Measurements from ENCODE around the gene ZDHHC22.

Gene ZDHHC22

DNA sequence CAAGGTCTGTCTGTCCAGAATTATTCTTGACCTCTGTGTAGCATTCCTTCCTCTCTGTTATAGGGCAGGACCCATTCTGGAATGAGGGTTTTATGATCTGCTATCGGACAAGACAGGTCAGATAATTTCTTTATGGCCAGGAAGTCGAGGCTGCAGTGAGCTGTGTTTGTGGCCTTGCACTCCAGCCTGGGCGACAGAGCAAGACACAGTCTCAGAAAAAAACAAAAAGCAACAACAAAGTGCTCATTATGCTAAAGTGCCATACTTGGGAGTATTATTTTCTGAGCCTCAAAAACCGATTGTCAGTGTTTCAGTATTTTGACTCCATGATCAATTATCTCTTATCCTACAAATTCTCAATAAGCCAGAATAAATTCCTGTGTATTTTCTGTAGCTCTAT, 39.4 kb downstream of the ZDHHC22 start:
- no peak for DNase-seq

GRCh38 chr14:77100961-77101360, 40.6 kb downstream of the ZDHHC22 start:
- no peak for DNase-seq

DNA sequence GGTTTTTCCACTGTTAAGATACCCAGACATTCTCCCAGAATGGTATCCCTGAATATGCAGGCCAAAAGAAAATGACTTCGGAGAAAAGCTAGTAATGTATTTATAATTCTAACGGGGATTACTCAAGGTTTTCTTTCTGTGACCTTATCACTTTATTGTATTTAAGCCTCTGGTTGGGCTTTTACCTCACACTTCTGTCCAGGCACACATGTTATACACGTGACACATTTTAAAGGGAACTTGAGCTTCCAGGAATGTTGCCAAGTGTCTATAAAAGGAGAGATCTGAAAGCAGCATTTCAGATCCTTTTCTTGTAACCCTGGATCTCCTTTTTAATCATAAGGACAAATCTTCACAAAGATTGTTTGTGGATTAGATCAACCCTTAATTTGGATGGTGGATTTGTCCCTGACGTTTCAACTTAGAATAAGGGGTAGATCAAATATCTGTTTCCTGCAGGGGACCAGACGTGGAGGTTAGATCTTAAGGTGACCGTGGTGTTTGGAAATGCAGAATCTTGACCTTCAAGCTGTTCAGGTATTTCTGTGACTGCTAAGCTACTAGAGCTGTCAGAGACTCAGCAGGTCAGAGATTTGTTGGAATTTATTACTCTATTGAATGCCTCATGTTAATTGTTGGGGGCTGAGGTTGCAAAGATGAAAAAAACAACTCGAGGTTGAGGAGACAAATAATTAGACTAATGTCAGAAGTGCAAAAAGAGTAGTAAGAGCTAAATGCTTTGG, 42.0 kb downstream of the ZDHHC22 start:
- no peak for DNase-seq

- DNase-seq = peak; percentile 19
Measured at GRCh38 chr14:77098529-77099353, 42.9 kb downstream of the ZDHHC22 start.

GRCh38 chr14:77097700-77098528, 43.7 kb downstream of the ZDHHC22 start, which contains the start of gene CIPC:
TSS of gene CIPC (plus strand) at chr14:77098258. CDS start at chr14:77105709, 7,451 bp downstream.
- peak; percentile 100 for DNase-seq

DNA sequence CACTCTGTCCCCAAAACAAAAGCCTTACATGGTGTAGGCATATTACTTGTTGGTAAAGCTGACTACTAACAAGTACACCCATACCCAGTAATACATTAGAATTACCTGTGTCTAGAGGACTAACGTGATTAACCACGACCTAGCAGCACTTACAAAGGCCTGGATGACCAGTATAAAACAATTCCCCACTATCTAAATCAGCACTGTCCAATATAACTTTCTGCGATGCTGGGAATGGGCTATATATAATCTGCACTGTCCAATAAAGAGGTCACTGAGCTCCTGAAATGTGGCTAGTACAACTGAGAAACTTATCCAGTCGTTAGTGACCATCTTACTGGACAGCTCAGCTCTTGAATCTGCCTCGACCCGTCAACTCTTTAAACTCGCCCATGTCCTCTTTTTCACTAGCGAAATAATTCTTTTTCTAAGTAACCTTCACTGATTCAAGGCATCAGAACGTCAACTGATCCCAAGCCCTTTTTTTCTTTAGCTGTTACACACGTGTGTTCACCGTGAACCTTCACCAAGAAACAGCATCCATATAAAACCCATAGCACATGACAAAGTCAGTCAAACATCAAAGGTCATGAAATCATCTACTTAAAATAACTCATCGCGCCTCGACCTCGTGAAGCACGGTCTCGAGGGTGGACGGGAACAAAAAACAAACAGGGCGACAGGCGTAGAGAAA, 44.4 kb downstream of the ZDHHC22 start:
- DNase-seq = no peak

GRCh38 chr14:77094672-77095284, 46.8 kb downstream of the ZDHHC22 start:
- peak; percentile 87 for DNase-seq

DNA sequence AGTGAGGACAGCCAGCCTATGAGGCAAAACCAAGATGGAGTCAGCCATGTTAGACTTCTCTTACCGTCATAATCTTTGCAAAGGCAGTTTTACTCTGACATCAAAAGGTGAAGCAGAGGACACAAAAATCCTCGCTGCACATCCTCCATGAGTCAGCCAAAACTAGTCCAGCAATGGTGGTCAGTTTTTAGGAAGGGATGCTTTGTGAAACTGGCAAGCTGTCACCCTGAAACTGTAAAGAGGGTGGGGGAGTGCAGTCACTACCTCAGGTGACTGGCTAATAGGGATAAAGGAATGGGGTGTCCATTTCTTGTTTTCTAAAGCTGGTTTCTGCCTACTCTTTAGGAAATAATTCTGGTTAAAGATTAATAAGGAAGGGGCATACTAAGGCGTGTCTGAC, 48.9 kb downstream of the ZDHHC22 start:
- DNase-seq = no peak

- DNase-seq = no peak
Measured at GRCh38 chr14:77091518-77091917, 50.1 kb downstream of the ZDHHC22 start.

DNA sequence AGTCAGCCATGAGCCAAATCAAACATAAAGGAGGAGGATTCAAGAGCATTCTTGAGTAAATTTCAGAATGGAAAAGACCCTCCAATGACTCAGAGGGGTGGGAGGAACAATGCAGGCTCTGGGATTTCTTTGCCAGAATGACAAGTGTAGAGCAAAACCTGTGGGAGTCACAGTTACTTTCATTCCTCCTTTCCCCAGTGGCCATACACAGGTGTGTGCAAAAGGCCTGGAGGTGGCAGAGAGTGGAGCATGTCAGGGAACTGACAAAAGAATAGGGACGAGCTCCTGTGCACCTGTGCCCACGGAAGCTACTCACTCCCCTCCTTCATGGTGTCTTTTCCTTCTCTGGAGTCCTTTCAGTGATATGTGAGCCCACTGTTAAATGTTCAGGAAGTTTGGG, 52.9 kb downstream of the ZDHHC22 start:
- DNase-seq = no peak

DNA sequence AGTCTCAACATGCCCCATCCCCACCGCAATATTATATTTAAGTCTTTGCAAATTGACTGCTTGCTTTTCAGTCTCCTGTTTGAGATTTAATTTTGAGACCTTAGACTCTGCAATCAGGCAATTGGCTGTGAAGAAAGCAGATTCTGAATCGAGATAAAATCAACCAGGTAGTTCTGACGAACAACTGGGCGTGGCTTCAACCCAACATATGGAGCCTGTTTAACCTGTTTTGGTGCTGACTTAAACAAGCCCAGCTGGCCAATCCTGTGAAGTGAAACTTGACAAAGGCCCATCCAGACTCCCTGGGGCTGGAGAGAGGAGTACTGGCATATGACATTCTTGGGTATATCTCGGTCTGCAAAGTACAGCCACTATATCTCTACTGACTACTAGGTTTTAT, 53.4 kb downstream of the ZDHHC22 start:
- no peak for DNase-seq

GRCh38 chr14:77087631-77088030, 54.0 kb downstream of the ZDHHC22 start:
- no peak for DNase-seq

- DNase-seq = no peak
Measured at GRCh38 chr14:77086951-77087350, 54.6 kb downstream of the ZDHHC22 start.

DNA sequence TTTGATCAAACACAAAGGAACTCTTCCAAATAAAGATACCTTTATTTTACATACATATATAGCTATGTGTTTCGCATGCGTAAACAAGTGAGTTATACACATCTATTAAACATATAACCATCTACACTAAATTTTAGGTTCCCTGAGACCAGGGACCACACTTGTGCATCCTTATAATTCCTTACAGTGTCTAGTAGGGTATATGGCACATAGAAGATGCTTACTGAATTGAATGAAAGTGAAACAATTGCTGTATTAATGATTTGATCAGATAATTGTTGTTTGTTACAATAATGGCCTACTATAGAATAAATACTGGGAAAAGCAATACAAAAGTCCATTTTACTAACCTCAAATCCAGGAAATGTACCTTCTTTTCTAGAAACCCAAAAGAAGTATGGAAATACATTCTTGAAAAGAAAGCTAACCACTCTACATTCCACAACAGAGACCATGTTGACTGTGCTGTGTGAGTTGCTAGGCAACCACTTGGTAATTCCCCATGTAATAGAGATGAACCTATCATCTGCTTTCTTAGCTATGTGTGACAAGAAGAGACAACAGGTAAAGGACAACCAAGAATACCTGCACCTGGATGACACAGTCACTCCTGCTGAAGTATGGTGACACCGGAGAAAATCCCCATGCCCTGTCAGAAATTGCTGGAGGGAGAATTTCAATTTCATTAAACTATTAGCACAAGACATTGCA, 55.4 kb downstream of the ZDHHC22 start:
- no peak for DNase-seq

GRCh38 chr14:77085538-77085937, 56.1 kb downstream of the ZDHHC22 start:
- DNase-seq = no peak

DNA sequence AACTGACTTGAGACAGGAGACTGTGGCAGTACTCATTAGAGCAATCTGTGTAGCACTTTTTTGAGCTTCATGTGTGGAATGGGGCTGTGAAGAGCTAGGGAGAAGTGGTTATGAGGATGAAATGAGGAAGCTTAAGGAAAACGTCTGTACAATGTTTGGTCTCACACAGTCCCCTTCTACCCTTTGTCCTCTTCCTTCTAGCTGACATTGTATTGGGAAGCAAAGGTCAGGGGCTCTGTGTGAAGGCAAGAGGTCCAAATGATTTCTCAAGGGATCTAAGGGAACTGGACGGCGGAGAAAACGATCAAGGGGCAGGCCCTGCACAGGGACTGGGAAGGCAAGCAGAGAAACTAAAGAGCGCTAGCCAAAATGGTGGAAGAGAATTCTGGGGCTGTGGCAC, 56.6 kb downstream of the ZDHHC22 start:
- DNase-seq = no peak

DNA sequence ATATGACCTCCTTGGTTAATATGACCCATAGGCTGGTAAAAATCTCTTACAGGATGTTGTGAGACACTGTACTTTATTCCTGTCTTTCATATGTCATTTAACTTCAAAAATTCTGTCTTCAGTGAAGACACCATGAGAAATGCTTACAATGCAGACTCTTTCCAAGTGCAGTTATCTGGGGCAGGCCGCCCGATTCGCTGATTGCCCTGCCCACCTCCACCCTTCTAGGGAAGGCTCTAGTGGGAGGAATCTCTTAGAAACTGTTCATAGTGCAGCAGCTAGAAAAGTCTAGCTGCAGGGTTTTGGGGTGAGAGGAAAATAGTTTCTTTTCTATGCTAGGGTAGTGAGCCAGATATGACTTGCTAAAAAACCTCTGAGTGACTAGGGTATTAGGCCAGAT, 58.5 kb downstream of the ZDHHC22 start:
- no peak for DNase-seq

- no peak for DNase-seq
Measured at GRCh38 chr14:77082356-77082755, 59.2 kb downstream of the ZDHHC22 start.
